OCI-LY3 (cell line): ENCODE data around the gene SLC24A4.

Experiments
- H2AFZ ChIP-seq: fragments of 200-600, 300-600 bp; shearing (Covaris generic); 2 replicates; pipeline ENCODE4 v1.6.0; 2014; ENCODE audit warnings: antibody characterized with exemption, low read depth, low read length
- H3K27ac ChIP-seq: fragments of 200-600, 300-600 bp; sonication (generic); 2 replicates; pipeline ENCODE4 v1.5.1; 2014; ENCODE audit warnings: mild to moderate bottlenecking, low read length, moderate library complexity, mixed read lengths
- H3K27me3 ChIP-seq: fragments of 200-600, 300-600 bp; sonication (generic); 2 replicates; pipeline ENCODE4 v1.6.1; 2014; ENCODE audit warnings: low read depth, low read length, mixed read lengths
- H3K36me3 ChIP-seq: fragments of 200-600, 300-600 bp; sonication (generic); replicated peaks from 2 replicates; pipeline ENCODE3; 2014; ENCODE audit warnings: low read depth, low read length, mixed read lengths
- H3K4me1 ChIP-seq: fragments of 300-600, 200-600 bp; sonication (generic); 2 replicates; pipeline ENCODE4 v1.6.1; 2014; ENCODE audit warnings: low read length, mixed read lengths
- H3K4me2 ChIP-seq: fragments of 200-600, 300-600 bp; sonication (generic); 2 replicates; pipeline ENCODE4 v1.6.1; 2014; ENCODE audit warnings: low read length, mixed read lengths
- H3K4me3 ChIP-seq: fragments of 300-600, 200-600 bp; sonication (generic); 2 replicates; pipeline ENCODE4 v1.5.1; 2014; ENCODE audit warnings: antibody characterized with exemption, mild to moderate bottlenecking, low read length, moderate library complexity
- H3K79me2 ChIP-seq: fragments of 300-600, 200-600 bp; shearing (Covaris generic); 2 replicates; pipeline ENCODE4 v1.6.1; 2014; ENCODE audit warnings: mild to moderate bottlenecking, low read length, mixed read lengths
- H3K9ac ChIP-seq: fragments of 300-600, 200-600 bp; shearing (Covaris generic); 2 replicates; pipeline ENCODE4 v1.6.0; 2014; ENCODE audit warnings: mild to moderate bottlenecking, low read length, moderate library complexity
- H3K9me3 ChIP-seq: fragments of 200-600, 300-600 bp; shearing (Covaris generic); 2 replicates; pipeline ENCODE4 v1.6.1; 2014; ENCODE audit warnings: low read length, mixed read lengths; ENCODE audit not compliant: insufficient read depth
- H4K20me1 ChIP-seq: fragments of 200-600, 300-600 bp; sonication (generic); 2 replicates; pipeline ENCODE4 v1.6.1; 2016; ENCODE audit warnings: low read length, mixed read lengths; ENCODE audit not compliant: insufficient read depth
- EZH2phosphoT487 ChIP-seq: fragments of 200-600 bp; shearing (Covaris generic); IDR thresholded peaks from 2 replicates; pipeline ENCODE4 v1.6.1; 2018; ENCODE audit warnings: antibody characterized with exemption, mixed run types, low read depth
- TF ChIP-seq, protein P1 (sequence below): fragments of 200-600, 300-600 bp; sonication (generic); IDR thresholded peaks from 2 replicates; pipeline ENCODE4 v1.5.1; 2014; ENCODE audit warnings: antibody characterized with exemption, low read length, low read depth

Gene SLC24A4

DNA sequence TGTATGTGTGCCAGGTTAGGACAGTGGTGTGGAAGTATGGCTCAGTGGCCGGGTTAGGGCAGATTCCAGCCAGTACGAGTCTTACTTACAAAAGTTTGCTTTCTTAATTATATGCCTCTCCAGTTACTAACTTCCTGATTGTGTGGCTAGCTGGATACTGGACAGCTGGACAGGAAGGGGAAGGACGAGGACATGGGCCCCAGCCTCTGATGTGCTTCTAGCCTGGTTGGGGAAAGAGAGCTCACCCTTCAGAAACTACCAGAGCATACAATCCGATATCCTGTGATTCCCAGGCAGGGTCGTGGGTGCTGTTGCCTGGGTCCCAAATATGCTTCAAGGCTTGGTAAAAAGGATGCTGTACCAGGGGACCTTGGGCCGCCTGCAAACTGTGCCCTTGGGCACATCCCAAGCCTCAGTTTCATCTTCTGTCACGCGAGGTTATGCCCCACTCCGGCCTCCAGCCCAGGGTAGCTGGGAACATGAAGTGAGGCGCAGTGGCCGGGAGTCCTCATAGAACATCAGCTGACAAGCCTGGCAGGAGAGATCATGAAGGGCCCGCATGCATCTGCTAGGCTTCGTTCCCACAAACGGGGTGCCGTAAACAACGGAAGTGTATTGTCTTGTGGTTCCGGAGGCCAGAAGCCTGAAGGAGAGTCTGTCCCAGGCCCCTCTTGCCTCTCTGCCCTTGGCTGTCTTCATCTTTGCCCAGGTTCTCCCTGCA is 167.4 kb downstream of the SLC24A4 start:
- Histone ChIP-seq H4K20me1 (no peaks in the 10 kb centered on the region), H2AFZ (no peak overlapping the region), H3K9me3 (no peaks in the 10 kb centered on the region), H3K27me3 (peaks cover 9% of the 10 kb centered on the region; the same call in 1 of the 2 replicates), H3K36me3 (no peaks in the 10 kb centered on the region), H3K4me1 (peaks cover 16% of the 10 kb centered on the region), H3K4me3 (no peak overlapping the region), H3K27ac (no peak overlapping the region), H3K9ac (no peak overlapping the region), H3K4me2 (no peak overlapping the region), H3K79me2 (no peaks in the 10 kb centered on the region)
- no peak for TF ChIP-seq EZH2phosphoT487
- TF ChIP-seq, protein P1, sequence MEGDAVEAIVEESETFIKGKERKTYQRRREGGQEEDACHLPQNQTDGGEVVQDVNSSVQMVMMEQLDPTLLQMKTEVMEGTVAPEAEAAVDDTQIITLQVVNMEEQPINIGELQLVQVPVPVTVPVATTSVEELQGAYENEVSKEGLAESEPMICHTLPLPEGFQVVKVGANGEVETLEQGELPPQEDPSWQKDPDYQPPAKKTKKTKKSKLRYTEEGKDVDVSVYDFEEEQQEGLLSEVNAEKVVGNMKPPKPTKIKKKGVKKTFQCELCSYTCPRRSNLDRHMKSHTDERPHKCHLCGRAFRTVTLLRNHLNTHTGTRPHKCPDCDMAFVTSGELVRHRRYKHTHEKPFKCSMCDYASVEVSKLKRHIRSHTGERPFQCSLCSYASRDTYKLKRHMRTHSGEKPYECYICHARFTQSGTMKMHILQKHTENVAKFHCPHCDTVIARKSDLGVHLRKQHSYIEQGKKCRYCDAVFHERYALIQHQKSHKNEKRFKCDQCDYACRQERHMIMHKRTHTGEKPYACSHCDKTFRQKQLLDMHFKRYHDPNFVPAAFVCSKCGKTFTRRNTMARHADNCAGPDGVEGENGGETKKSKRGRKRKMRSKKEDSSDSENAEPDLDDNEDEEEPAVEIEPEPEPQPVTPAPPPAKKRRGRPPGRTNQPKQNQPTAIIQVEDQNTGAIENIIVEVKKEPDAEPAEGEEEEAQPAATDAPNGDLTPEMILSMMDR: no peak

- no peak overlapping the region for H3K27ac ChIP-seq
- H3K27me3 ChIP-seq: peaks cover 9% of the 10 kb centered on the region; the same call in 1 of the 2 replicates
- H3K4me3 ChIP-seq: no peak overlapping the region
- no peaks in the 10 kb centered on the region for H3K36me3 ChIP-seq
- no peak overlapping the region for H3K4me2 ChIP-seq
- H3K9ac ChIP-seq: no peak overlapping the region
- no peak overlapping the region for H2AFZ ChIP-seq
- H3K9me3 ChIP-seq: no peaks in the 10 kb centered on the region
- no peaks in the 10 kb centered on the region for H3K79me2 ChIP-seq
- H4K20me1 ChIP-seq: no peaks in the 10 kb centered on the region
- TF ChIP-seq, protein P1: no peak
- TF ChIP-seq EZH2phosphoT487: no peak
- H3K4me1 ChIP-seq: peaks cover 20% of the 10 kb centered on the region
These were observed 168.8 kb downstream of the SLC24A4 start for GRCh38 chr14:92491782-92492181.

GRCh38 chr14:92492258-92492657 is 169.3 kb downstream of the SLC24A4 start:
- Histone ChIP-seq H3K36me3 (no peaks in the 10 kb centered on the region), H3K4me2 (no peak overlapping the region), H3K9me3 (no peaks in the 10 kb centered on the region), H4K20me1 (no peaks in the 10 kb centered on the region), H3K4me3 (no peak overlapping the region), H3K4me1 (peaks cover 20% of the 10 kb centered on the region), H3K9ac (no peak overlapping the region), H2AFZ (no peak overlapping the region), H3K27ac (no peak overlapping the region), H3K79me2 (no peaks in the 10 kb centered on the region), H3K27me3 (peaks cover 4% of the 10 kb centered on the region; the same call in 1 of the 2 replicates)
- TF ChIP-seq, protein P1: no peak

GRCh38 chr14:92493024-92493423 is 170.1 kb downstream of the SLC24A4 start:
- Histone ChIP-seq H3K4me2 (no peak overlapping the region), H3K9ac (no peak overlapping the region), H2AFZ (no peak overlapping the region)

More at GRCh38 chr14:92493024-92493423, 170.1 kb downstream of the SLC24A4 start:
- no peaks in the 10 kb centered on the region for H3K9me3 ChIP-seq
- no peak overlapping the region for H3K4me3 ChIP-seq
- no peaks in the 10 kb centered on the region for H4K20me1 ChIP-seq
- no peaks in the 10 kb centered on the region for H3K36me3 ChIP-seq
- no peak overlapping the region for H3K27ac ChIP-seq
- TF ChIP-seq, protein P1: no peak
- H3K4me1 ChIP-seq: peaks cover 20% of the 10 kb centered on the region
- H3K27me3 ChIP-seq: no peaks in the 10 kb centered on the region; the same call in 1 of the 2 replicates
- H3K79me2 ChIP-seq: no peaks in the 10 kb centered on the region
